ENCODE data around the gene RPL7A. TPM values are rescaled to one million over a fixed set of nuclear protein-coding genes. Genes with fewer than 3 reads are reported as not detected.

RPL7A gene
- total RNA-seq: 2,808 and 3,173 TPM in 2 replicates

DNA sequence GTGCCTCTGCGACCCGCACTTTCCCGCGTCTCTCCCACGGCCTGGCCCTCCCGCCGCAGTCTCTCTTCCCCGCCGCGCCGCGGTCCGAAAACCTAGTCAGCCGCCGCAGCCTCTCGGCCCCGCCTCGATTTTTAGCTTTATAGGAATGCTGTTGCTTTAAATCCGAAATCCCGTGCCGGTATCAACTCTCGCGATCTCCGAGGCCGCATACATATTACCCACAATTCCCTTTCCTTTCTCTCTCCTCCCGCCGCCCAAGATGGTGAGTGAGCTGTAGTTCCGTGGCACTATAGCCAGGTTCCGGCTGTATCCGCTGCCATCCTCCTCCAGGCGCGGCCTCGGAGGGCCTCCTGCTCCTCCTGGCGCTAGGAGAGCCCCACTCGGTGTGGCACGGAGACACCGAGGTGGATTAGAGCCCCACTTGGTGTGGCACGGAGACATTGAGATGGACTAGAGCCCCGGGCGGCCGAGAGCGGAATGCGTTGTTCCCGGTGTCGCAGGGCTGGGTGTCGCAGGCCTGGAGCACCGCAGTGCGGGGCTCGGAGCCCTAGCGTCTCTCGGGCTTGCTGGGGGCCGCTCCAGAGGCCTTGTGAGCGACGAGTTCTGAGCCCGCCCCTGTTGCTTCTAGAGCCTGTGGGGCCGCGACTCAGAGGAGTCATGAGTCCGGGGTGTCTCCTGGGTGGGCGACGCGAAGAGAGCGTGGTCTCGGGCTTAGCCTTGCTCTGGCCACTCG, at the start of gene RPL7A, which contains the start of gene MED22:
Gene RPL7A (plus strand): TSS at position 234 of the 733 bp plus-strand sequence. CDS start 26 bp downstream, at position 260.
Gene MED22 (minus strand): TSS at position 147 of the 733 bp plus-strand sequence. CDS start 1,469 bp downstream, outside the sequence.

DNA sequence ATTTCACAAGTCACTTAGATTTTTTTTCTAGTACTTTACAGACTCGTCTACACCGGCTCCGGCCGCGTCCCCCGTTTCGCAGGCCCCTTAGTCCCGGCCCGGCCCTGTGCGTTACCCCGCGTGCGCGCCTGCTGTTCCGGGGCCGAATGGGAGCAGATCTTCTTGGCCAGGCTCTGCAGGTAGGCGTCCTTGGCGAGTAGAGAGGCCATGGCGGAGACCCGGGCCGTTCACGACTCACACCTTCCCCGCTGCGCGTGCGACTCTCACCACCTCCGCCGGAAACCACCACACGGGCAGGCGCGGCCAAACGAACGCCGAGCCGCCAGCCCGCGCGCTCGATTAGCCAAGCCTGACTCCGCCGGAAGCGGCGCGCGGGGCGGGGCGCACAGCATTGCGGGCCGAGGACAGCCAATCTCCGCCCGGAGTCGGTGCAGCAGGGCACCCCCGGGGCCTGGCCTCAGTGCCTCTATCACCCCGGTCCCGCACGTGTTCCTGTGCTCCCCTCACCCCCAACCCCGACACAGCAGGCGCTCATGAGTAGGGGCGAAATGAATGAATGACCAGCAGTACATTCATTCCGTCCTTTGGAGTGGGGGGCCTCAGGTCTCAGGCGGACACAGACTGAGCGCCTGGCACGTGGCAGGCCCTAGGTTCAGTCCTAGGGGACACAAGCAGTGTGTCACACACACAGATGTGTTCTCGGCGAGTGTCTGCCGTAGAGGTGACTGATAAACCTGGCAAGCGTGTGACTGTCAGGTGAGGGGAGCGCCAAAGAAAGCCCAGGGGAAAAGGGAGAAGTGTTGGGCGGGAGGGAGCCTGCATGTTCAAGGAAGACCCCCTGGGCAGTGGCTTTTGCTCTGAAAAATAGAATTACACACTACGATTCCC, 11.8 kb upstream of the RPL7A start, which contains the start of gene SURF6:
Gene SURF6 (minus strand): TSS at position 265 of the 888 bp plus-strand sequence. CDS start 56 bp downstream, at position 209.

DNA sequence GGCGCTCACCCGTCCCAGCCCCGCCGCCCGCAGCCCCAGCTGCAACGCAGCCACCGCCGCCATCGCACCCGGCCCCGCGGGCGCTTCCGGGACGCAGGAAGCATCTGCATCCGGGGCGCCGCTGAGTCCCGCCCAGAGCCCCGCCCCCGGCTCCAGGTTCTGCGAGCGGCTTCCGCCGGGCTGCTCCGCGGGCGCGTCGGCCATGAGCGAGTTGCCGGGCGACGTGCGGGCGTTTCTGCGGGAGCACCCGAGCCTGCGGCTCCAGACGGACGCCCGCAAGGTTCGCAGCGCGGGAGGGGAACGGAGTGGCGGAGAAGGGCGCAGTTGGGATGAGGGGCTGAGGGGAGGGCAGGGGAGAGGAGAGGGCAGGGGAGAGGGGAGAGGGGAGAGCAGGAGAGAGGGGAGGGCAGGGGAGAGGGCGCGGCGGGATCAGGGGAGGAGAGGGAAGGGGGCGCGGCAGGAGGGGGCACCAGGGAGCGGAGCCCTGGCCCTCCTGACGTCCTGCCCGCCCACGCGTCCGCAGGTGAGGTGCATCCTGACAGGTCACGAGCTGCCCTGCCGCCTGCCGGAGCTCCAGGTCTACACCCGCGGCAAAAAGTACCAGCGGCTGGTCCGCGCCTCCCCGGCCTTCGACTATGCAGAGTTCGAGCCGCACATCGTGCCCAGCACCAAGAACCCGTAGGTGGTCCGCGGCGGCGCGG, 8.5 kb downstream of the RPL7A start, which contains the start of the genes SURF1 and SURF2:
Gene SURF1 (minus strand): TSS at position 97 of the 701 bp plus-strand sequence. CDS start 34 bp downstream, at position 63.
Gene SURF2 (plus strand): TSS at position 160 of the 701 bp plus-strand sequence. CDS start 43 bp downstream, at position 203.

DNA sequence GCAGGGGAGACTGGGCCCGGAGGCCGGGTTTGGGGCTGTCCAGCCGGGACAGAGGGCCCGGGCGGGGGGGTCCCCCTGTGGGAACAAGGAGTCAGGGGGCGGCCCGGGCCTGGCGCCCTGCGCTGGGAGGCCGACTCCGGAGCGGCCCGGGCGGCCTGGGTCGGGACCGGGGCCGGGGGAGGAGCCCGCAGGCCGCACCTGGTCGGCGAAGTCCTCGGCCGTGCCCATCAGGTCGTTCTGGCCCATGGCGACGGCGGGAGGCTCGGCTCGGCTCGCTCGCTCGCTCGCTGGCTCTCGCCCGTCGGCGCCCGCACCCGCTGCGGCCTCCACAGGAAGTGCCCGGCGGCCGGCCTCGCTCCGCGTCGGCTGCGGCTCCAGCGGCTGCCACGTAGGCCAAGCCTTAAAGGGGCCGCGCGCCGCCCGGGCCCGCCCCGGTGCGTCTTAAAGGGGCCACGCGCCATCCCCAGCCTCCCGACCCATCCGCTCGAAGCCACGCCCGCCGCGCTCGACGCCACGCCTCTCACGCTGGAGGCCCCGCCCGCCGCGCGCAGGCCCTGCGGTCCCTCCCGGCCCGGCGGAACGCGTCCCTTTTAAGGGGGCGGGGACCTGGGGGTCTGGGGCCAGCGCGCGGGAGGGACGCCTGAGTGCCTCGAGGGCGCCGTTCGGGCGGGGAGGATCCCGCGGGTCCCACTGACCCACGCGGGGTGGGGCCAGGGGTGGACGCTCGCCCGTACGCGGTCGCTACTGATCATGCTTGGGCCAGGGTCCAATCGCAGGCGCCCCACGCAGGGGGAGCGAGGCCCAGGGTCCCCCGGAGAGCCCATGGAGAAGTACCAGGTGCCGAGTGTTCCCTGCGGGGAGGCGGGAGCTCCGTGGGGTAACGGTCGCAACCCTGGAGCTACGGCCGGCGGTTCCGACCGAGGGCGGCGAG, 28.0 kb downstream of the RPL7A start, which contains the start of the genes STKLD1 and SURF4:
Gene STKLD1 (plus strand): TSS at position 643 of the 931 bp plus-strand sequence. CDS start 108 bp downstream, at position 751.
Gene SURF4 (minus strand): TSS at position 337 of the 931 bp plus-strand sequence. CDS start 91 bp downstream, at position 246.

Other genes with a start within 250 kb of the RPL7A start
- 30.5 and 32.1 TPM in 2 replicates for gene RALGDS, start 227.0 kb upstream of the RPL7A start, total RNA-seq
- gene GBGT1, start 184.3 kb upstream of the RPL7A start, total RNA-seq: 4.1 and 6.3 TPM in 2 replicates
- gene OBP2B, start 139.0 kb upstream of the RPL7A start, total RNA-seq: not detected in 2 replicates
- not detected in 2 replicates for gene ABO, start 73.0 kb upstream of the RPL7A start, total RNA-seq
- 14.3 and 23.1 TPM in 2 replicates for gene SURF6, start 12.0 kb upstream of the RPL7A start, total RNA-seq
- gene MED22, start 87 bp upstream of the RPL7A start, total RNA-seq: 20.7 and 30.9 TPM in 2 replicates
- 24.5 and 26.9 TPM in 2 replicates for gene SURF1, start 8.3 kb downstream of the RPL7A start, total RNA-seq
- gene SURF2, start 8.3 kb downstream of the RPL7A start, total RNA-seq: 8.7 and 27.4 TPM in 2 replicates
- gene SURF4, start 27.8 kb downstream of the RPL7A start, total RNA-seq: 391 and 461 TPM in 2 replicates
- not detected in 2 replicates for gene STKLD1, start 28.1 kb downstream of the RPL7A start, total RNA-seq
- 17.9 and 25.1 TPM in 2 replicates for gene REXO4, start 69.8 kb downstream of the RPL7A start, total RNA-seq
- gene ADAMTS13, start 74.1 kb downstream of the RPL7A start, total RNA-seq: 1.4 and 1.5 TPM in 2 replicates
- gene CACFD1, start 111.8 kb downstream of the RPL7A start, total RNA-seq: 4.2 and 9.9 TPM in 2 replicates
- gene SLC2A6, start 130.9 kb downstream of the RPL7A start, total RNA-seq: 50.4 and 66.9 TPM in 2 replicates
- gene MYMK, start 176.7 kb downstream of the RPL7A start, total RNA-seq: not detected in 2 replicates
- gene ADAMTSL2, start 186.5 kb downstream of the RPL7A start, total RNA-seq: 52.5 and 53.6 TPM in 2 replicates